ENCODE data around the gene PNMA6A.
"Not testable (repeated sequence)": the region's sequence is repeated elsewhere in the genome, so short reads cannot be mapped to it uniquely, and the experiment has no call there.

The PNMA6A gene

GRCh38 chrX:153071909-153072583 lies at the start of gene PNMA6A:
PNMA6A (plus strand) TSS chrX:153072454; CDS start chrX:153073063, 609 bp downstream.
- DNase-seq (ENCODE audit: low read depth) = not testable (repeated sequence)

- DNase-seq (ENCODE audit: low read depth) = not testable (repeated sequence)
Observed at GRCh38 chrX:153026501-153026900, 45.8 kb upstream of the PNMA6A start.

- DNase-seq (ENCODE audit: low read depth) = not testable (repeated sequence)
Observed at GRCh38 chrX:153028487-153028886, 43.8 kb upstream of the PNMA6A start.

GRCh38 chrX:153029162-153029561 lies 43.1 kb upstream of the PNMA6A start:
- DNase-seq (ENCODE audit: low read depth) = no peak

GRCh38 chrX:153029875-153030274 lies 42.4 kb upstream of the PNMA6A start:
- DNase-seq (ENCODE audit: low read depth) = no peak

DNA sequence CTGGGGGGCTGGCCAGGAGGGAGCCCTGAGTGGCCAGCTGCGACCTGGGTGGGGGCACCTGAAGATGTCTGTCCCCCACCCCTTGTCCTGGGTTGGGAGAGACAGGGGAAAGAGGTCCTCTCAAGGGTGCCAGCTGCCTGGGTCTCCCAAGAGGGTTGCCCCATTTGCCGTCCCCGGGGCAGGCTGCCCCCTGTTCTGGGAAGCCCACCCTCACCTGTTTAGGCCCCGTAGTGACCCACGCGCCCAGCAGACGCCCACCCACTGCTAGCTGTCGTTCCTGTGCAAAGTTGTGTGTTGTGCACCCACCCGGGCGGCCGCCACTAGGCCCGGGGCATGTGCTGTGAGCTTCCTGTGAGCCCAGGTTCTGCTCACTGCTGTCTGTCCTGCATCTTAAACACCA lies 41.5 kb upstream of the PNMA6A start:
- no peak for DNase-seq (ENCODE audit: low read depth)

- peak; percentile 38 for DNase-seq (ENCODE audit: low read depth)
Observed at GRCh38 chrX:153032397-153033118, 39.7 kb upstream of the PNMA6A start.

GRCh38 chrX:153049093-153049492 lies 23.2 kb upstream of the PNMA6A start:
- DNase-seq (ENCODE audit: low read depth) = no peak

GRCh38 chrX:153052534-153052933 lies 19.7 kb upstream of the PNMA6A start:
- DNase-seq (ENCODE audit: low read depth) = no peak

- no peak for DNase-seq (ENCODE audit: low read depth)
Observed at GRCh38 chrX:153055871-153056749, 16.1 kb upstream of the PNMA6A start, which contains the start of gene PNMA3. PNMA3 (plus strand) TSS chrX:153056470; CDS start chrX:153057056, 586 bp downstream.

- DNase-seq (ENCODE audit: low read depth) = no peak
Observed at GRCh38 chrX:153057281-153057680, 15.0 kb upstream of the PNMA6A start.

- no peak for DNase-seq (ENCODE audit: low read depth)
Observed at GRCh38 chrX:153059191-153060094, 12.8 kb upstream of the PNMA6A start.

- no peak for DNase-seq (ENCODE audit: low read depth)
Observed at GRCh38 chrX:153060095-153060445, 12.2 kb upstream of the PNMA6A start.

GRCh38 chrX:153061732-153062131 lies 10.5 kb upstream of the PNMA6A start:
- DNase-seq (ENCODE audit: low read depth) = no peak

DNA sequence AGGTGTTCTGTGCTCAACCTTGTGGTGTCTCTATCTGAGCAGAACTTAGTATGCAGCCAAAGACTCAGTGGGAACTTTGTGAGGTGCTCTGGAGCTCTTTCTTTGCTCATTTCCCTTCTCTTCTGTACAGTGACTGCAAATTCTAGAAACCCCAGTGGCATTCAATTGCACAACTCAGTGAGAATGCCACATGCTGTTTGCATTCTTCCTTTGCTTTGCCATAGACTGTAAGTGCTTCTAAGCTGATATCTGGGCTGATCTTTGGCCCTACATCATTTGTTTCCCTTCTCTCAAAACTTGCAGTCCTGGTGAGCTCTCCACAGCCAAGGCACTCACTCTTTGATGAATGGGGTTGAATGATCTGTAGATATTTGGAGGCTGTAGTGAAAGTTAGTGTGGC lies 8.9 kb upstream of the PNMA6A start:
- no peak for DNase-seq (ENCODE audit: low read depth)

- no peak for DNase-seq (ENCODE audit: low read depth)
Observed at GRCh38 chrX:153064061-153064460, 8.2 kb upstream of the PNMA6A start.

DNA sequence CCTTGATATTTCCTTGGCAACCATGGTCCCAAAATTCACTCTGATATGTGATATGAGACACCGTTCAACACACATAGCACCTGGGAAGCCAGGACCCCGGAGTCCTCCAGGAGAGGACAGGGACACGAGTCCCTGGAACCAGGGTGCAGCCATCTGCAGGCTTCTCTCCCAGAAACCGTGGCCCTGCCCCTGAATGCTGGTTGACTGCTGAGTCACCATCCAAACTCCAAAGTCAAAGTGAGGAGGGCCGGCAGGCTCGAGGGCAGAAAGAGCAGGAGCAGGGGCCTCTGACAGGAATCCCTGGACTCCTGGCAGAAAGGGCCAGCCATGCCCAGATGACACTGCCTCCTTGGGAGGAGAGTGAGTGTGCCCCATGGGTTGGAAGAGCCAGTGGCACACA lies 6.9 kb upstream of the PNMA6A start:
- no peak for DNase-seq (ENCODE audit: low read depth)

GRCh38 chrX:153066402-153066801 lies 5.9 kb upstream of the PNMA6A start:
- not testable (repeated sequence) for DNase-seq (ENCODE audit: low read depth)

- DNase-seq (ENCODE audit: low read depth) = not testable (repeated sequence)
Observed at GRCh38 chrX:153073331-153073730, 1.1 kb downstream of the PNMA6A start.

DNA sequence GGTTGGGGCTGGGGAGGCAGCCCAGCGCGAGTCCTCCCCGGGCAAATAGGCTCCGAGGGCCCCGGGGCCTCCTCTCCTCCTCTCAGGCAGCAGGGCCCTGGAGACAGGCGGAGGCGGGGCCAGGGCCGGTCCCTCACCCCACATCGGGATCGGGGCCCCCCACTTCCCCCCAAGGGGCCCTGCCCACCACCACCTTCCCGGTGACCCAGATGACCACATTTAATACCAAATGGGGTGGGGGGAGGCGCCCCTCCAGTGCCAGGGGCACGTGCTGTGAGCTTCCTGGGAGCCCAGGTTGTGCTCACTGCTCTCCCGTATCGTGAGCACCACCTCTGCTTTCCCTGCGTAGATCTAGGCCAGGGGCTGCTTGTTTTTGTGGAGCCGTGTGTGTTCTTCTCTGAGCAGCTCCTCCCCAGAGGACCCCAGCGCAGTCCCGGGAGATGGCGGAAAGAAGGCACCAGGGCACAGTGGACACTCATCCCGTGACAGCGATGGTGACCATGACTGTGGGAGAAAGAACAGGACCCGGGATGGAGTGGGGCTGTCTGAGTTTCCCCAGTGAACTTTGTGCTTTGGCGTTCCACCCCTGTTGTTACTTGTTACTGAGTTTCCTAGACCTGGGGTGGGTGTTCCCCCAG lies 2.1 kb downstream of the PNMA6A start:
- no peak for DNase-seq (ENCODE audit: low read depth)

DNA sequence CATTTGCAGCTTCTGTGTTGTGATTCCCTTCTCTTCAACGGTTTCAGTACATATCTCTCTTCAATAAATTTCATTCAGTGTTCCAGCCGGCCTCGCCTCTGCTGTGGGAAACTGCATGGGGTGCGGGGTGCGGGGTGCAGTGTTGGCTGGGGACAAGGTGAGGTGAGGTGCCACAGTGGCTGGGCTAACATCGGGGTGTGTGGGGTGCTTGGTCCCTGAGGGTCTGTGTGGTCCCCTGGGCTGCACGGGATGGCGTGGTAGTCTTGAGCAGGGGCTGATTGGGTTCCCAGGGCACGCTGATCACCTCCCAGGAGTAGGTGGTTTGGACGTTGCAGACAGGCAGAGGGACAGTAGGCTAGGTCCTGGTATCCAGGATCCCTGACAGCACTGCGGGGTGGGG lies 2.7 kb downstream of the PNMA6A start:
- DNase-seq (ENCODE audit: low read depth) = no peak

All from stimulated activated CD8-positive, alpha-beta memory T cell treated with anti-CD3 and anti-CD28 coated beads, Interleukin-7, amount 100 ng/mL, for 24 hours (primary cell).